Measurements from ENCODE around the gene VASP.
A peak's percentile ranks its signal among the peaks of the same experiment; 100 is the strongest.
"Not testable (repeated sequence)": the region's sequence is repeated elsewhere in the genome, so short reads cannot be mapped to it uniquely, and the experiment has no call there.

The VASP gene

DNA sequence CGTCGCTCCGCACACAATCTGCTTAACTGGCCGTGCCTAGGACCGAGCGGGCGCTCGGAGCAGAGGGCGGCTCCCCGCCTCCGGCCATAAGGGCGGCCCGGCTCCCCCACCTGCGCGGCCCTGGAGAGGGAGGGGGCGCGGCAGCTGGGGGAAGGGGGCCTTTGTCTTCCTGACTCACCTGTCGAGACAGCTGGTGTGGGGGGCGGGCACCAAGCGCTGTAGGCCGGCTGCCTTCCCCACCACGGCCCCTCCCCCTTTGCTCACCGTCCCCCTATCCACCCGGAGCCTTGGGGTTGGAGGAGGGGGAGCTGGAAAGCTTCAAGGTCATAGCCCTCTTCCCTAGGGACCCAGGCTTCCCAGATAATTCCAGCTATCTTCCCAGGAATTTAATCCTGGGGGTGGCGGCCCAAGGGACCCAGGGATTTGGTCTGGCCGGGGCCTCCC lies 1.2 kb downstream of the VASP start:
- Histone ChIP-seq H3K4me3 (ENCODE audit: low read length) (peak overlapping the region; percentile 89), H3K27me3 (ENCODE audit: low read depth, low read length) (no peaks in the 10 kb centered on the region), H3K79me2 (ENCODE audit: low read length) (peaks cover 66% of the 10 kb centered on the region), H3K4me2 (ENCODE audit: low read length) (peak overlapping the region; percentile 93), H4K20me1 (ENCODE audit: insufficient read depth, low read length) (peaks cover 16% of the 10 kb centered on the region), H3K36me3 (replicated peaks; ENCODE audit: low read depth, low read length) (peaks cover 17% of the 10 kb centered on the region), H3K9ac (ENCODE audit: low read length) (peak overlapping the region; percentile 93), H3K4me1 (ENCODE audit: low read length) (peaks cover 27% of the 10 kb centered on the region), H3K27ac (ENCODE audit: low read length) (peak overlapping the region; percentile 86), H3K9me3 (ENCODE audit: insufficient read depth, low read length) (no peaks in the 10 kb centered on the region), H2AFZ (ENCODE audit: low read depth, low read length) (no peak overlapping the region)
- TF ChIP-seq EZH2phosphoT487 (IDR thresholded peaks at IDR 0.05; ENCODE audit: low read depth) = no peak
- TF ChIP-seq, protein P1, sequence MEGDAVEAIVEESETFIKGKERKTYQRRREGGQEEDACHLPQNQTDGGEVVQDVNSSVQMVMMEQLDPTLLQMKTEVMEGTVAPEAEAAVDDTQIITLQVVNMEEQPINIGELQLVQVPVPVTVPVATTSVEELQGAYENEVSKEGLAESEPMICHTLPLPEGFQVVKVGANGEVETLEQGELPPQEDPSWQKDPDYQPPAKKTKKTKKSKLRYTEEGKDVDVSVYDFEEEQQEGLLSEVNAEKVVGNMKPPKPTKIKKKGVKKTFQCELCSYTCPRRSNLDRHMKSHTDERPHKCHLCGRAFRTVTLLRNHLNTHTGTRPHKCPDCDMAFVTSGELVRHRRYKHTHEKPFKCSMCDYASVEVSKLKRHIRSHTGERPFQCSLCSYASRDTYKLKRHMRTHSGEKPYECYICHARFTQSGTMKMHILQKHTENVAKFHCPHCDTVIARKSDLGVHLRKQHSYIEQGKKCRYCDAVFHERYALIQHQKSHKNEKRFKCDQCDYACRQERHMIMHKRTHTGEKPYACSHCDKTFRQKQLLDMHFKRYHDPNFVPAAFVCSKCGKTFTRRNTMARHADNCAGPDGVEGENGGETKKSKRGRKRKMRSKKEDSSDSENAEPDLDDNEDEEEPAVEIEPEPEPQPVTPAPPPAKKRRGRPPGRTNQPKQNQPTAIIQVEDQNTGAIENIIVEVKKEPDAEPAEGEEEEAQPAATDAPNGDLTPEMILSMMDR (IDR thresholded peaks at IDR 0.05; ENCODE audit: low read depth, low read length) = no peak

DNA sequence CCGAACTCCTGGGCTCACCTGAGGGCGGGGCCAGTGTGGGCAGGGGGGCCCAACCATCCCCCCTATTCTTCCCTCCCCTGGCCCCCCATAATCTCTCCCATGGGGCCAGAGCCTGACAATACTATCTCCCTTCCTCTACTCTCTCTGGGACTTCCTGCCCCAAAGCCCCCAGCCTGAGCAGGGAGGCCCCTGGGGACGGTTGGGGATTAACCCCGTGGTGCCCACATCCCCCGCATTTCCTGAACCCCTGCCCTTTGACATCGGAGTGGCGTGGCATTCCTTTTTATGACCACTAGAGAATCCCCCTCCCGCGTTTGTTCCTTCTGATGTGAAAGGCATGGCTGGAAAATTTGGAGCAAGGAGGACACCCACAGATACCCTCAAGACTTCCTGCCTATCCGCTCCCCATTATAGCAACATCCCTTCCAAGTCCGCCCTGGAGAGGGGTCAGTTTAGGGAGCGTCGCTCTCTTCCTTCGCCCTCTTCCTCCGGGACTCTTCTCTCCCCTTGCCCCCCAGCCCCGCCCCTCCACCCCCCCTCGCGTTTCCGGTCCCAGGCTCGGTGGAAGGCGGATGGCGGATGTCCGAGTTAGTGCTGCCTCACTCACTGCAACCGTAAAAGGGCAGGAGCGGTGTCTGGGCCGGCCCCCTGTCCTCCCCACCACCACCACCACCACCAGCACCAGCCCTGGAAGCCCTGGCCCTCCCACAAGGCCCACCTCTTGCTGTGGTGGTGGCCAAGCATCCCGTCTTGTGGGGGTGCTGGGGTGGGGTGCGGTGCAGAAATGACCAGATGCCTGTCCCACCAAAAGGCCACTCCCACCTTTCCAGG lies 1.8 kb downstream of the VASP start:
- peak overlapping the region; percentile 93 for H3K4me2 ChIP-seq (ENCODE audit: low read length)
- H3K36me3 ChIP-seq (replicated peaks; ENCODE audit: low read depth, low read length) = peaks cover 22% of the 10 kb centered on the region
- no peaks in the 10 kb centered on the region for H3K27me3 ChIP-seq (ENCODE audit: low read depth, low read length)
- H3K27ac ChIP-seq (ENCODE audit: low read length) = peak overlapping the region; percentile 86
- H3K9me3 ChIP-seq (ENCODE audit: insufficient read depth, low read length) = no peaks in the 10 kb centered on the region
- H3K9ac ChIP-seq (ENCODE audit: low read length) = peak overlapping the region; percentile 93
- peaks cover 21% of the 10 kb centered on the region for H4K20me1 ChIP-seq (ENCODE audit: insufficient read depth, low read length)
- H3K4me3 ChIP-seq (ENCODE audit: low read length) = peak overlapping the region; percentile 89
- TF ChIP-seq, protein P1 (IDR thresholded peaks at IDR 0.05; ENCODE audit: low read depth, low read length) = no peak
- no peak for TF ChIP-seq EZH2phosphoT487 (IDR thresholded peaks at IDR 0.05; ENCODE audit: low read depth)
- no peak overlapping the region for H2AFZ ChIP-seq (ENCODE audit: low read depth, low read length)
- H3K4me1 ChIP-seq (ENCODE audit: low read length) = peaks cover 32% of the 10 kb centered on the region
- peaks cover 72% of the 10 kb centered on the region for H3K79me2 ChIP-seq (ENCODE audit: low read length)

DNA sequence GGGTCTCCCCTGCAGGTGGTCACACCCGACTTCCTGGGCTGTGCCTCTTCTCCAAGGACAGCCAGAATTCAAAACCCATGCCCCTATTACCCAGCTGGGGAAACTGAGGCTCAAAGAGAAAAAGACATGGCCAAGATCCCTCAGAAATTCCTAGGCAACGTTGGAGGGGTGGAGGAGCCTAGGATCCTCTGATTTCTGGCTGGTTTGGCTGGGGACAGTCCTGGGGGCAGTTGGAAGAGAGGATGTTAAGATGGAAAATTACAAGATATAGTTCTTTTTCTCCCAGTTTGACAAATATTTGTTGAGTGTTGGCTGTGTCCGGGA lies 2.4 kb downstream of the VASP start:
- peaks cover 78% of the 10 kb centered on the region for H3K79me2 ChIP-seq (ENCODE audit: low read length)
- peak overlapping the region; percentile 86 for H3K27ac ChIP-seq (ENCODE audit: low read length)
- H2AFZ ChIP-seq (ENCODE audit: low read depth, low read length) = no peak overlapping the region

DNA sequence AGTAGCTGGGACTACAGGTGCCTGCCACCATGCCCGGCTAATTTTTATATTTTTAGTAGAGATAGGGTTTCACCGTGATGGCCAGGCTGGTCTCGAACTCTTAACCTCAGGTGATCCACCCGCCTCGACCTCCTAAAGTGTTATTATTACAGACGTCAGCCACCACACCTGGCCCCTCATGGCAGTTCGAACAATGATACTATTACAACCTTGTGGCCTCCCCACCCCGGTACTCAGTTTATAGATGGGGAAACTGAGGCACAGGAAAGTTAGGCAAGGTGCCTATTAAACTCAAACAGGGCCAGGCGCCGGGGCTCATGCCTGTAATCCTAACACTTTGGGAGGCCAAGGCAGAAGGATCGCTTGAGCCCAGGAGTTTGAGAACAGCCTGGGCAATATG lies 3.1 kb downstream of the VASP start:
- not testable (repeated sequence) for H3K4me2 ChIP-seq (ENCODE audit: low read length); H3K27me3 ChIP-seq (ENCODE audit: low read depth, low read length); H3K4me3 ChIP-seq (ENCODE audit: low read length); H3K9ac ChIP-seq (ENCODE audit: low read length); H3K9me3 ChIP-seq (ENCODE audit: insufficient read depth, low read length); H3K27ac ChIP-seq (ENCODE audit: low read length); H2AFZ ChIP-seq (ENCODE audit: low read depth, low read length)
- Histone ChIP-seq H3K79me2 (ENCODE audit: low read length) (peaks cover 84% of the 10 kb centered on the region), H3K4me1 (ENCODE audit: low read length) (peaks cover 41% of the 10 kb centered on the region), H4K20me1 (ENCODE audit: insufficient read depth, low read length) (peaks cover 21% of the 10 kb centered on the region), H3K36me3 (replicated peaks; ENCODE audit: low read depth, low read length) (peaks cover 25% of the 10 kb centered on the region)

More for the DNA sequence above, 2.4 kb downstream of the VASP start:
- H3K4me2 ChIP-seq (ENCODE audit: low read length) = peak overlapping the region; percentile 93
- peak overlapping the region; percentile 89 for H3K4me3 ChIP-seq (ENCODE audit: low read length)
- H4K20me1 ChIP-seq (ENCODE audit: insufficient read depth, low read length) = peaks cover 21% of the 10 kb centered on the region
- TF ChIP-seq, protein P1 (IDR thresholded peaks at IDR 0.05; ENCODE audit: low read depth, low read length) = no peak
- no peak for TF ChIP-seq EZH2phosphoT487 (IDR thresholded peaks at IDR 0.05; ENCODE audit: low read depth)
- peaks cover 25% of the 10 kb centered on the region for H3K36me3 ChIP-seq (replicated peaks; ENCODE audit: low read depth, low read length)
- H3K9ac ChIP-seq (ENCODE audit: low read length) = peak overlapping the region; percentile 93
- no peaks in the 10 kb centered on the region for H3K27me3 ChIP-seq (ENCODE audit: low read depth, low read length)
- peaks cover 38% of the 10 kb centered on the region for H3K4me1 ChIP-seq (ENCODE audit: low read length)
- H3K9me3 ChIP-seq (ENCODE audit: insufficient read depth, low read length) = no peaks in the 10 kb centered on the region

Data from OCI-LY3 (cell line).